ENCODE results near the gene NFIB. TPM values are rescaled to one million over a fixed set of nuclear protein-coding genes. Genes with fewer than 3 reads are reported as not detected.

NFIB gene
- total and polyA plus RNA-seq, 10 of the 15 experiments (the other 5 are each of a cell fraction or from before 2014, with no cell fraction given), result under 0.01 to 0.19 (median 0.05) TPM; not detected in 3

- TF ChIP-seq E4F1 (IDR thresholded peaks at IDR 0.05; ENCODE audit: borderline replicate concordance, partially characterized antibody), result no peak
- TF ChIP-seq, protein P1, sequence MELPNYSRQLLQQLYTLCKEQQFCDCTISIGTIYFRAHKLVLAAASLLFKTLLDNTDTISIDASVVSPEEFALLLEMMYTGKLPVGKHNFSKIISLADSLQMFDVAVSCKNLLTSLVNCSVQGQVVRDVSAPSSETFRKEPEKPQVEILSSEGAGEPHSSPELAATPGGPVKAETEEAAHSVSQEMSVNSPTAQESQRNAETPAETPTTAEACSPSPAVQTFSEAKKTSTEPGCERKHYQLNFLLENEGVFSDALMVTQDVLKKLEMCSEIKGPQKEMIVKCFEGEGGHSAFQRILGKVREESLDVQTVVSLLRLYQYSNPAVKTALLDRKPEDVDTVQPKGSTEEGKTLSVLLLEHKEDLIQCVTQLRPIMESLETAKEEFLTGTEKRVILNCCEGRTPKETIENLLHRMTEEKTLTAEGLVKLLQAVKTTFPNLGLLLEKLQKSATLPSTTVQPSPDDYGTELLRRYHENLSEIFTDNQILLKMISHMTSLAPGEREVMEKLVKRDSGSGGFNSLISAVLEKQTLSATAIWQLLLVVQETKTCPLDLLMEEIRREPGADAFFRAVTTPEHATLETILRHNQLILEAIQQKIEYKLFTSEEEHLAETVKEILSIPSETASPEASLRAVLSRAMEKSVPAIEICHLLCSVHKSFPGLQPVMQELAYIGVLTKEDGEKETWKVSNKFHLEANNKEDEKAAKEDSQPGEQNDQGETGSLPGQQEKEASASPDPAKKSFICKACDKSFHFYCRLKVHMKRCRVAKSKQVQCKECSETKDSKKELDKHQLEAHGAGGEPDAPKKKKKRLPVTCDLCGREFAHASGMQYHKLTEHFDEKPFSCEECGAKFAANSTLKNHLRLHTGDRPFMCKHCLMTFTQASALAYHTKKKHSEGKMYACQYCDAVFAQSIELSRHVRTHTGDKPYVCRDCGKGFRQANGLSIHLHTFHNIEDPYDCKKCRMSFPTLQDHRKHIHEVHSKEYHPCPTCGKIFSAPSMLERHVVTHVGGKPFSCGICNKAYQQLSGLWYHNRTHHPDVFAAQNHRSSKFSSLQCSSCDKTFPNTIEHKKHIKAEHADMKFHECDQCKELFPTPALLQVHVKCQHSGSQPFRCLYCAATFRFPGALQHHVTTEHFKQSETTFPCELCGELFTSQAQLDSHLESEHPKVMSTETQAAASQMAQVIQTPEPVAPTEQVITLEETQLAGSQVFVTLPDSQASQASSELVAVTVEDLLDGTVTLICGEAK (IDR thresholded peaks at IDR 0.05; ENCODE audit: borderline replicate concordance), result no peak
- no peak for TF ChIP-seq MEF2A (IDR thresholded peaks at IDR 0.05; ENCODE audit: insufficient read depth, low read depth, low read length)
- TF ChIP-seq ZNF207 (IDR thresholded peaks at IDR 0.05; ENCODE audit: borderline replicate concordance), result no peak
- no peak for TF ChIP-seq BRCA1 (IDR thresholded peaks at IDR 0.05; ENCODE audit: low read depth, low read length)
Observed at GRCh38 chr9:14097215-14097614, 216.7 kb downstream of the NFIB start (continued).

All from GM12878 (cell line).